Bronchial epithelial cell (primary cell): ENCODE results near the gene GTF2H2C. TPM values are rescaled to one million over a fixed set of nuclear protein-coding genes. Genes with fewer than 3 reads are reported as not detected.
"Not testable (repeated sequence)": the region's sequence is repeated elsewhere in the genome, so short reads cannot be mapped to it uniquely, and the experiment has no call there.

Source experiments
- DNase-seq: peaks from one replicate; pipeline ENCODE4 v3.0.0-alpha.2; 2010; ENCODE audit warnings: low read depth
- FAIRE-seq: peaks from 2 replicates; lab custom pipeline; 2011; peaks lifted over from hg19 to GRCh38; lab: Jason Lieb, UNC
- H3K27me3 ChIP-seq: 2 replicates; pipeline ENCODE4 v1.5.1; 2011; ENCODE audit warnings: low read length; ENCODE audit not compliant: control insufficient read depth, insufficient read depth
- H3K36me3 ChIP-seq: 2 replicates; pipeline ENCODE4 v1.5.1; 2011; ENCODE audit warnings: low read length; ENCODE audit not compliant: control insufficient read depth, insufficient read depth
- H3K4me3 ChIP-seq: 2 replicates; pipeline ENCODE4 v1.5.1; 2011; ENCODE audit warnings: mild to moderate bottlenecking, low read depth, low read length, control low read depth
- total RNA-seq: library from RNA; depleted of rRNA; stranded (reverse); fragments of >200 nt; gene quantifications from 2 replicates; pipeline ENCODE4 v1.2.1, GENCODE V29; 2014

The GTF2H2C gene
- total RNA-seq, 1 donor from 2014 or later = 21.9 TPM

- not testable (repeated sequence) for H3K4me3 ChIP-seq, FAIRE-seq, H3K27me3 ChIP-seq, DNase-seq, H3K36me3 ChIP-seq
These were observed 8.1 kb downstream of the GTF2H2C start for GRCh38 chr5:69568072-69568471.

DNA sequence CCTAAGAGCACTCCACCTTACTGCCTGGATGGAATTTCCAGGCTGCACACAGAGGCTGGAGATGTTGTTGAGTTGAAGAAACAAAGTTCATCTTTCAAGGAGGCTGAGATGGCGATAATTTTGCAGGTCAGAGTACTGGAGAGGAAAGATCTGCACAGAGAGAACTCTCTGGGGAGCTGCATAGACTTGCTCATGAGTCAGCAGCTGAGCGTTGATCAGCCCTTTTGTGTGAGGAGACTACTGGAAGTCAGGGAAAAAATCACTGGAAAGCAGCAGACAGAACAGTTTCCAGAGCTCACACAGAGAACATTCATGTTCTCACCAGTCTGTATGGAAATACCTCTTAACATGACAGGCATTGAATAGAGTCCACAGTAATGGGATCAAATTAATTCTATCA is 23.4 kb downstream of the GTF2H2C start:
- DNase-seq, FAIRE-seq, H3K4me3 ChIP-seq, H3K36me3 ChIP-seq, H3K27me3 ChIP-seq: not testable (repeated sequence)

- not testable (repeated sequence) for H3K36me3 ChIP-seq, FAIRE-seq, H3K27me3 ChIP-seq, H3K4me3 ChIP-seq, DNase-seq
These were observed 36.3 kb downstream of the GTF2H2C start for GRCh38 chr5:69596114-69596840.

- not testable (repeated sequence) for DNase-seq, H3K4me3 ChIP-seq, FAIRE-seq, H3K36me3 ChIP-seq, H3K27me3 ChIP-seq
These were observed 42.0 kb downstream of the GTF2H2C start for GRCh38 chr5:69601947-69602346.

DNA sequence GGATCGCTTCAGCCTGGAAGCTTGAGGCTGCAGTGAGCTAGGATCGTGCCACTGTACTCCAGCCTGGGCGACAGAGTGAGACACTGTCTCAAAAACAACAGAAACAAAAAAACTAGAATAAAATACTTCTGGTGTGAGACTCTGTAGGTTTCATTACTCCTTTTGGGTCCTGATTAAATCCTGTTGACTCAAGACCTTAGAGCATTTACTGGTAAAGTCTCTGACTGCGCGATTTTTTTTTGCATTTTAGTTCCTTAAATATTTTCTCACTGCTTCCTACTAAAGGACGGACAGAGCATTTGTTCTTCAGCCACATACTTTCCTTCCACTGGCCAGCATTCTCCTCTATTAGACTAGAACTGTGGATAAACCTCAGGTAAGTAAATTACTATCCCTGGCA is 46.8 kb downstream of the GTF2H2C start:
- H3K36me3 ChIP-seq, H3K4me3 ChIP-seq, DNase-seq, FAIRE-seq, H3K27me3 ChIP-seq: not testable (repeated sequence)

DNA sequence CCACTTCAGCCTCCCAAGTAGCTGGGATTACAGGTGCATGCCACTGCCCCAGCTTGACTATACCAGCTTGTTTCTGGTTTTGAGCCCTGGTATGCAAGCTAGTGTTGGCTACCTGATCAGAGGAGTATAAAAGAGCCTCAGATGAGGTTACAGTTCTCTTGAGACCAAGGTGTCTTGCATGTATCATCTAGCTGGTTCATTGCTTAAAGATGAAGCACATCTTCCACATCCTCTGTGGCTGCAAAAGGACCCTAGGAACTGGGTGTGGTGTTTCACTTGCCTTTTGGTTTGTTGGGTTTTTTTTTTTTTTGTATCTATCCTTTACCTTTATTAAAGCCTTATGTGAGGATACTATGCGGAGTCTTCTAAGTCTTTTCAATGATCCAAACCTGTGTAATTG is 47.8 kb downstream of the GTF2H2C start:
- H3K4me3 ChIP-seq, FAIRE-seq, H3K27me3 ChIP-seq, DNase-seq, H3K36me3 ChIP-seq: not testable (repeated sequence)

GRCh38 chr5:69608861-69609496 is 49.0 kb downstream of the GTF2H2C start:
- not testable (repeated sequence) for H3K27me3 ChIP-seq, DNase-seq, FAIRE-seq, H3K4me3 ChIP-seq, H3K36me3 ChIP-seq

DNA sequence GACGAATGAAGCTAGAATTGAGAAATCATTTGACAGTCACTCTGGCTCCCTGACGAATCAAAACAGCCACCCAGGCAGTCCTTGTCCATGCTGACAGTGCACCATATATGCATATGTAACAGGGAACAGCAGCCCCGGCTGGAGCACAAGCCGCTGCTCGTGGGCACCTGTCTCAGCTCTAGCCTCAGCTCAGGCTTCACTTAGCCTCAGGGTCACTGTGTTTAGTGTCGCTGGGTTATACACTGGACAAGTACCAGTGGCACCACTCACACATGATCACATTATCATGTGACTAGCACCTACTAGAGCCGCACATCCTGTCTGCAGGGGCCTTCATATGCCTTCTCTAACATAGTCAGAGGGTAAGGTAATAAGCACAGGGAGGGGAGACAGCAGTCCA is 54.9 kb downstream of the GTF2H2C start:
- H3K4me3 ChIP-seq, H3K27me3 ChIP-seq, H3K36me3 ChIP-seq, DNase-seq, FAIRE-seq: not testable (repeated sequence)

DNA sequence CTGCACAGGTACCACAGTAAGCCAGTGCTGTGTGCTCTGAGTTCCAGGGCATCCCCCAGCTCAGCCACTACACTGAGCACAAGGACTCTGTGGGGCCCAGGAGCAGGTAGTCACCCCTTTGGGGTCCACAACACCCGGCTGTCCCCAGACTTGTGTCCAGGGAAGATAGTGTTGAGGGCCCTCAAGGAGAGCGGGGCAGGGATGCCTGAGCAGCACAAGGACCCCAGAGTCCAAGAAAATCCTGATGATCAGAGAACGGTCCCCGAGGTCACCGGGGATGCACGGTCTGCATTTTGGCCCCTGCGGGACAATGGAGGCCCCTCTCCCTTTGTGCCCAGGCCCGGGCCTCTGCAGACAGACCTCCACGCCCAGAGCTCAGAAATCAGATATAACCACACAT is 71.9 kb downstream of the GTF2H2C start:
- not testable (repeated sequence) for DNase-seq, FAIRE-seq

More for the DNA sequence above, 71.9 kb downstream of the GTF2H2C start:
- not testable (repeated sequence) for H3K4me3 ChIP-seq, H3K27me3 ChIP-seq, H3K36me3 ChIP-seq

Other genes starting within 250 kb of the GTF2H2C start
- gene CCDC125, start 227.4 kb upstream of the GTF2H2C start, total RNA-seq = 3.4 and 5.5 TPM in 2 replicates
- gene AK6, start 190.7 kb upstream of the GTF2H2C start, total RNA-seq = 32.6 and 50.2 TPM in 2 replicates
- gene TAF9, start 190.7 kb upstream of the GTF2H2C start, total RNA-seq = 66.9 and 150 TPM in 2 replicates
- 17.6 and 23.2 TPM in 2 replicates for gene RAD17, start 190.4 kb upstream of the GTF2H2C start, total RNA-seq
- 19.5 and 28.7 TPM in 2 replicates for gene MARVELD2, start 145.1 kb upstream of the GTF2H2C start, total RNA-seq
- 76.9 and 109 TPM in 2 replicates for gene OCLN, start 67.4 kb upstream of the GTF2H2C start, total RNA-seq